ENCODE results near the gene TNFAIP8. TPM values are rescaled to one million over a fixed set of nuclear protein-coding genes. Genes with fewer than 3 reads are reported as not detected.

The TNFAIP8 gene
- total RNA-seq, 1 experiment from 2014 or later = 45.3 TPM

DNA sequence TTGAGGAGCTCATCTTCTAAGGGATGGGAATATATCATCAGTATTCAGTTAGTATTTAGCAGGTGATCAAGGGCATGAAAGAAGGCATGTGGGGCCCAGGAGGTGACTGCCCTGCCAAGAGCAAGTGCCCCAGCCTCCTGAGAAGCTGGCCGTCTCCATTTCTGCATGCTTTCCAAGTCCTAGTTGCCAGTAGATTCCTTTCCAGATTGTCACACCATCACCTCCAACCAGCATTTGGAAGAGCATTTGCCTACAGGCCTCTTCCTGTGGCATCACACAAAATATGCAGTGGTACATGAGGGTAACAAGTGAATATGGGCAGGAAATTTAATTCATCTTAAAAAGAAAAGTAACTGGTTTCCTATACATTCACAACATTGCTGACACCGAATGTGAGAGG is 7.5 kb downstream of the TNFAIP8 start:
- no peak for DNase-seq
- H3K4me3 ChIP-seq = no peak overlapping the region
- no peaks in the 10 kb centered on the region; the same call in 1 of the 2 replicates for H3K36me3 ChIP-seq
- H3K27ac ChIP-seq = no peak overlapping the region
- no peaks in the 10 kb centered on the region for H3K27me3 ChIP-seq
- no peaks in the 10 kb centered on the region for H3K9me3 ChIP-seq (replicated peaks)
- peaks cover 40% of the 10 kb centered on the region for H3K4me1 ChIP-seq

GRCh38 chr5:119363936-119364335 is 8.1 kb downstream of the TNFAIP8 start:
- H3K27me3 ChIP-seq = no peaks in the 10 kb centered on the region
- no peak overlapping the region for H3K4me3 ChIP-seq
- H3K4me1 ChIP-seq = peaks cover 39% of the 10 kb centered on the region
- H3K9me3 ChIP-seq (replicated peaks) = no peaks in the 10 kb centered on the region
- H3K27ac ChIP-seq = no peak overlapping the region
- H3K36me3 ChIP-seq = no peaks in the 10 kb centered on the region; the same call in 1 of the 2 replicates
- DNase-seq = no peak

GRCh38 chr5:119365847-119366539 is 10.2 kb downstream of the TNFAIP8 start:
- no peak for DNase-seq
- no peaks in the 10 kb centered on the region; the same call in 1 of the 2 replicates for H3K36me3 ChIP-seq
- H3K9me3 ChIP-seq (replicated peaks) = no peaks in the 10 kb centered on the region
- H3K27me3 ChIP-seq = no peaks in the 10 kb centered on the region
- H3K4me1 ChIP-seq = peaks cover 25% of the 10 kb centered on the region
- no peak overlapping the region for H3K27ac ChIP-seq
- no peak overlapping the region for H3K4me3 ChIP-seq

DNA sequence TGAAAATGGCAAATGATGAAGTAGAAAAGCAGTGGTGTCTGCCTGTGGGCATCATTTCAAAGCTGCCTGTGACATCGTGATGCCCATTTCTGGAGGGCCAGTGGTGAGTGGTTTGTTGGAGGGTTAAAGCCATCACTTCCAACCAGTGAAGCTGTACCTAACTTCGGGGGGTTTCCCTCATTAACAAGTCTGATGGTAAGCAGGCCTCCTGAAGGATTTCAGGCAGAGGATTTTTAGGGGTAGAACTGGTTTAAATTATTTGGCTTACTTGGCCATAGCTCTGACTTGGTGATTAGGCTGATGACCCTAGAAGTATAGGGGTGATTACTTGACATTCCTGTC is 10.7 kb downstream of the TNFAIP8 start:
- Histone ChIP-seq H3K9me3 (replicated peaks) (no peaks in the 10 kb centered on the region), H3K27me3 (no peaks in the 10 kb centered on the region), H3K4me1 (peaks cover 25% of the 10 kb centered on the region), H3K27ac (no peak overlapping the region; the same call in 1 of the 2 replicates), H3K36me3 (no peaks in the 10 kb centered on the region; the same call in 1 of the 2 replicates), H3K4me3 (no peak overlapping the region)
- DNase-seq = no peak

DNA sequence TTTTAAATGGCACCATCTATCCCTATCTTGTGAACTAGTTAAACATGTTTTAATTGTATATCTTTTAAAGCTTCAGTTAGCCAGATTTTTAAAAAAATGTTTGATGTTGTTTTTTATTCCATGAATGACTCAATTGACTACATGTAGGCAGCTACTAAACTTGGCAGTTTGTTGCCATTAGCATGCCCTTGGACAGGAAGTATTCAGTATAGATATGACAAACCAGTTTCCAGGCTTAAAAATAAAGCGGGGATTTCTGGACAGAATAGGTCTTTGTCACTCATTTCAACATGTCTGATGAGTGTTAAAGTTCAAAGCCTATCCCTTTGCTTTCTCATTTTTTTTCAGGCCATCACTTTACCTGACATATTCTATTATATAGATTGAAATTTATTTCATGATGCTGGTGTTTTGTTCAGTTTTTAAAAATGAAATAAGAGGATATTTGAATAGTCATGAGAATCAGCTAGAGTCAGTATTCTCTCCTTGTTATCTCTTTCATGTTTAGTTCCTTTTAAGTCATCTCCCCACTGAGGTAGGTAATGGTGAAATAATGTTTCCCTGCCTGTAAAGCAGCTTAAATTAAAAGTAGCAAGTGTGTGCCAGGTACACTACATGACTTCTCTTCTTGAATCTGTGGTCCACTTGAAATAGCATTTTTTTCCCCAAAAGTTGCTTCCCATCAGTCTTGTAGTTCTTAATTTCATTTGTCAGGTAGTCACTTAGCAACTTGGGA is 11.9 kb downstream of the TNFAIP8 start:
- no peak overlapping the region for H3K4me3 ChIP-seq
- no peaks in the 10 kb centered on the region; the same call in 1 of the 2 replicates for H3K36me3 ChIP-seq
- DNase-seq = no peak
- no peaks in the 10 kb centered on the region for H3K27me3 ChIP-seq
- H3K4me1 ChIP-seq = peaks cover 25% of the 10 kb centered on the region
- H3K27ac ChIP-seq = peak overlapping the region; percentile 8; the same call in 1 of the 2 replicates
- H3K9me3 ChIP-seq (replicated peaks) = no peaks in the 10 kb centered on the region

- H3K4me1 ChIP-seq = peaks cover 25% of the 10 kb centered on the region
- no peaks in the 10 kb centered on the region; the same call in 1 of the 2 replicates for H3K36me3 ChIP-seq
- peak in 1 of 2 experiments; percentile 27 for DNase-seq
- no peaks in the 10 kb centered on the region for H3K9me3 ChIP-seq (replicated peaks)
- no peaks in the 10 kb centered on the region for H3K27me3 ChIP-seq
- peak overlapping the region; percentile 34; the same call in 1 of the 2 replicates for H3K27ac ChIP-seq
- H3K4me3 ChIP-seq = no peak overlapping the region
These were observed 12.4 kb downstream of the TNFAIP8 start for GRCh38 chr5:119368238-119368630.

DNA sequence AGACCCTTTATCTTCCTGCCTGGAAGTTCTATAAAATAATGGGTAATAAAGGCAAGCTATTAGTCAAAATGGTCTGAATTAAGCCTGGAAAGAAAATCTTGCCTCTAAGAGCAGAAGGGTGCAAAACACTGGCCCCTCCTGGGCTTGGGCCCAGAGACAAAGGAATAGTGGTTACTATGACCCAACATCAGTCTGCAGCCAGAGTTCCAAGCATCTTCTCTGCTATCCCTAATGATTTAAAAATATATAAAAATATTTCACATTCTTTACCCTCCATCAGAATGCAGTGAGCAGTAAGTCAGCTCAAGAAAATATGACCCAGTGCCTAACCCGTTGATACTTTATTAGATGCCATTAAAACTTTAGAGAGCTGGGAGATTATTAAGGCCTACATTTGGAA is 14.7 kb downstream of the TNFAIP8 start:
- H3K27ac ChIP-seq = no peak overlapping the region
- no peaks in the 10 kb centered on the region for H3K9me3 ChIP-seq (replicated peaks)
- peaks cover 25% of the 10 kb centered on the region for H3K4me1 ChIP-seq
- H3K4me3 ChIP-seq = no peak overlapping the region
- H3K27me3 ChIP-seq = no peaks in the 10 kb centered on the region
- no peaks in the 10 kb centered on the region for H3K36me3 ChIP-seq
- no peak for DNase-seq

DNA sequence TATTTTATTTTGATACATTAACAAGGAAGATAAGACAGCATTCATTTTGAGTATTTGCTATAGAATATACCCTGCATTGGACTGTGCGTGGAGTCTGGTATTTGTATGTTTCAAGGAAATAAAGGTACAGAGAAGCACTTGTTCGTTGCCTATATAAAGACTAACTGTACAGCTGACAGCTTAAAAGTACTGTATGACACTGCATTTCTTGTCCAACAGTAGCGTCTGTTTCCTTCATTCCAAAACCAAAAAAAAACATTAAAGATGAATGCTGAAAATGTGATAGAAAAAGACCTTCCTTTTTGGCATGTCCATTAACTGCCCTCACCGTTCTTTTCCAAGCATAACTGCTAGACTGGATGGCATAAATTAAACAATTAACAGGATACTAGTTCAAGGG is 15.3 kb downstream of the TNFAIP8 start:
- Histone ChIP-seq H3K9me3 (replicated peaks) (no peaks in the 10 kb centered on the region), H3K27me3 (no peaks in the 10 kb centered on the region), H3K4me3 (no peak overlapping the region), H3K27ac (no peak overlapping the region), H3K36me3 (no peaks in the 10 kb centered on the region), H3K4me1 (peaks cover 24% of the 10 kb centered on the region)
- no peak for DNase-seq

DNA sequence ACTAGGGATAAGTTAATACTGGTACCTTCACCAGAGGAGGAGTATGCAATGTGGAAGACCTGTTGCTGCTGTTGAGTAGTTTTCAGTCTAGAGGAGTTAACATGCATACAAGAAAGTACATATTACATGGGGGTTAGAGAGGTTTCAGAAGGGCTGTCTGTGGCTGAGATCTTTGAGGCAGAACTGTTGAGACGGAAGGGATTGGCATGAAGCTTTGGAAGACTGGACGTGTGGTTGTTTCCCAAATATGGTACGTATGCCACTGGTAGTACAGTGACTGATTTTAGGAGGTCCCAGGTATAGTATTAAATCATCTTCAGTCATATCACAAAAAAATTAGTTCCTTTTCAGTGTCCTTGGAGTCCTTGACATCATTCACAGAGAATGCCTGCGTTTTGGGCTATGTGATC is 17.6 kb downstream of the TNFAIP8 start:
- peaks cover 4% of the 10 kb centered on the region; the same call in 1 of the 2 replicates for H3K4me1 ChIP-seq
- no peaks in the 10 kb centered on the region for H3K36me3 ChIP-seq
- H3K9me3 ChIP-seq (replicated peaks) = no peaks in the 10 kb centered on the region
- no peaks in the 10 kb centered on the region for H3K27me3 ChIP-seq
- no peak overlapping the region for H3K4me3 ChIP-seq
- DNase-seq = no peak
- H3K27ac ChIP-seq = no peak overlapping the region

GRCh38 chr5:119374901-119375300 is 19.1 kb downstream of the TNFAIP8 start:
- no peaks in the 10 kb centered on the region for H3K9me3 ChIP-seq (replicated peaks)
- no peaks in the 10 kb centered on the region for H3K4me1 ChIP-seq
- H3K27me3 ChIP-seq = no peaks in the 10 kb centered on the region
- no peak for DNase-seq
- no peaks in the 10 kb centered on the region for H3K36me3 ChIP-seq
- H3K4me3 ChIP-seq = no peak overlapping the region
- H3K27ac ChIP-seq = no peak overlapping the region

DNA sequence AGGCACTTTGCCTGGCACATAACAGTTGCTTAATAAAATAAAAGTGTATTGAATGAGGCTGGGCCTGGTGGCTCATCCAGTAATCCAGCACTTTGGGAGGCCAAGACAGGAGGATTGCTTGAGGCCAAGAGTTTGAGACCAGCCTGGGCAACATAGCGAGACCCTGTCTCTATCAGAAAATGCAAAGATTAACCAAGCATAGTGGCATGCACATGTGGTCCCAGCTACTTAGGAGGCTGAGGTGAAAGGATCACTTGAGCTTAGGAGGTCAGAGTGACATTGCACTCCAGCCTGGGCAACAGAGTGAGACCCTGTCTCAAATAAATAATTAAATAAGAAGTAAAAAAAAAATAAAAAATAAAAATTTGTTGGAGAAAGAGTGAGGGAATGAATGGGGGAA is 21.2 kb downstream of the TNFAIP8 start:
- Histone ChIP-seq H3K4me3 (no peak overlapping the region), H3K36me3 (no peaks in the 10 kb centered on the region), H3K9me3 (replicated peaks) (no peaks in the 10 kb centered on the region), H3K27ac (no peak overlapping the region), H3K27me3 (no peaks in the 10 kb centered on the region), H3K4me1 (no peaks in the 10 kb centered on the region)
- DNase-seq = no peak

DNA sequence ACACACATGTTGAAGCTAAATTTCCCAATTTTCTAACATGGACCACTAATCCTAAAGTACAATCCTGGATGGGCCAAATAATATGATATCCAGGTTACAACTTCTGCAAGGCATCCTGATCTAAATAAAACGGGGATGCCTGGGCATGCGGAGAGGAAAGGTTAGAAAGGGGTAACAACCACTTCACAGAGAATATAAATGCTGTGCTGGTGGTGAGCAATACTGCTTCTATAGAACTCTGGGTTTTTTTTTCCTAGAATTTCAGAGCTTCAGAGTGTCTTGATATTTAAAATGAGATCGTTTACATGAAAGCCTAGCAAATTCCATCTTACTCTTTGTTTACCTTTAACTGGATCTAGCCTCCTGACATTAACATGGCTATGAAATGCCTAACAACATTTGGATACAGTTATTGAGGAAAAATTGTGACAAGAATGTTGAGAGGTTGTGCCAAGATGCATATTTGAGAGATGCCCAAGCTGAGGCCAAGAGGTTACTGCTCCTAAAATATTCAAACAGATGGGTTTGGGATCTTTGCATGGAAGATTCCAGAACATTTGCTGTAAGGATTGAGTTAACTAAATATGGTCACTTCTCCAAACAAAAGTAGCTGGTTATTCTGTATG is 22.4 kb downstream of the TNFAIP8 start:
- DNase-seq = no peak
- Histone ChIP-seq H3K4me1 (no peaks in the 10 kb centered on the region), H3K4me3 (no peak overlapping the region), H3K36me3 (no peaks in the 10 kb centered on the region), H3K27ac (no peak overlapping the region), H3K27me3 (no peaks in the 10 kb centered on the region), H3K9me3 (replicated peaks) (no peaks in the 10 kb centered on the region)

DNA sequence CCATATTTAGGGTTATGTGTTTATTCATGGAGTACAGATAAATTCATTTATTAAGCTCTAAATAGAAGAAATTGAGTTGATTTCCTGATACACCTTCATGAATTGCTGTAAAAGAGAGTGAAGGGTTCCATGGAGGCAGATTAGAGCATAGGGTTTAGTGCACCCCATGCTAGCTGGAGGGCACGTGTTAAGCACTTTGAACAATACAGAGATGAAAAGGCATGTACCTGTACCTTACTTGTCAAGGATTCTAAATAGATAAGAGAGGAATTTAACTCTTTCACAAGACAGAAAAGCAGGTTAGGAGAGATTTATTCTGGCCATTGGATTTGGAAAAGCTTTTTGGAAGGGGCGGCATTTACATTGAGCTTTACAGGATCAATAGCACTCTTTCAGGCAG is 23.3 kb downstream of the TNFAIP8 start:
- Histone ChIP-seq H3K9me3 (replicated peaks) (no peaks in the 10 kb centered on the region), H3K4me1 (no peaks in the 10 kb centered on the region), H3K36me3 (no peaks in the 10 kb centered on the region), H3K27ac (no peak overlapping the region), H3K4me3 (no peak overlapping the region), H3K27me3 (no peaks in the 10 kb centered on the region)
- no peak for DNase-seq

DNA sequence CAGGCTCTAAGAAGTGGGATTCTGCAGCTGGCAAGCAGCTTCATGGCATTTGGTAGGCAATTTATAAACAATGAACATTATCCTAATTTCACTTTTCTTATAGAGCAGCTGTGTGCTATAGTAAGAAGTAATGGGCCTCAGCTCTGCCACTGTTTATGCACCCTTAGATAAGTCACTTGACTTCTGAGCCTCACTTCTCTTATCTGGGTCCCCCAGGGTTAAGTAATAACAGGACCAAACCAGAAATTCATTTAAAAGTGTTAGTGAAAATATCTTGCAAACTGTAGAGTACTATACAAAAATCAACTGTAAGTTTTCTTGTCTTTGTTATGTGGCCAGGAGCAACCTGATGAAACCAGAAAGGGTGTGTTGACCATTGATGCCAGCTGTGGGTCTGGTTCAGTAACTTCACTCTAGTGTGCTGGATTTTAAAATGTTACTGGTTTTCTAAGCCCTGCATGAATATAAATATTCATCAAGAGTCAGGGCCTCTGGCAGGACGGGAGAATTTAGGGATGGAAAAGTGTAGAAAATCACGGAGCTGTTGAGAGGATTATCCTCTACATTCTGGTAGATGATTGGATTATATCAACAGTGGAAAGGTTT is 24.2 kb downstream of the TNFAIP8 start:
- Histone ChIP-seq H3K4me1 (no peaks in the 10 kb centered on the region), H3K27me3 (no peaks in the 10 kb centered on the region), H3K27ac (no peak overlapping the region), H3K4me3 (no peak overlapping the region), H3K9me3 (replicated peaks) (no peaks in the 10 kb centered on the region), H3K36me3 (no peaks in the 10 kb centered on the region)
- no peak for DNase-seq

DNA sequence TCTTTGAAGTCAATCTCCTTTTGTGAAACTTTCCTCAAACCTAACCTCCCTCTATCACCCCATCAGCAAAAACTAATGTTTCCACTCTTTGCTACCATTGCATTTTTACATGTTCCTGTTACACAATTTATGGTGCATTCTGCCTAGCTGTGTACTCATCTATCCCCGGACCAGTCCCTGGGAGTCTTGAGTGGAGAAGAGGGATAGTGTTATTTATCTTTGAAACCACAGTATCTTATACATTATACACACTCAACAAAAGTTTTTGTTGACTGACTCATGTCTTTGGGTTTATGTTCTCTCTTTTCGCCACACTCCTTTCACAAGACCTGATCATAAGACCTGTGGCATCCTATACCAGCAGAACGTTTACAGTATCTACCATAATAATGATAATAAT is 26.4 kb downstream of the TNFAIP8 start:
- H3K27me3 ChIP-seq = no peaks in the 10 kb centered on the region
- H3K4me3 ChIP-seq = no peak overlapping the region
- H3K36me3 ChIP-seq = peaks cover under 1% of the 10 kb centered on the region; the same call in 1 of the 2 replicates
- no peaks in the 10 kb centered on the region; the same call in 1 of the 2 replicates for H3K9me3 ChIP-seq (replicated peaks)
- H3K27ac ChIP-seq = no peak overlapping the region
- no peak for DNase-seq
- H3K4me1 ChIP-seq = no peaks in the 10 kb centered on the region

All from SJCRH30 (cell line).